PC-3 (cell line): ENCODE data around the gene RPS6KA1. TPM values are rescaled to one million over a fixed set of nuclear protein-coding genes. Genes with fewer than 3 reads are reported as not detected.

Experiments used
- ATAC-seq: fragments of 200-7000 bp; cut with Tn5 transposase; 2 replicates; pipeline ENCODE4 v1.9.1; 2020; ENCODE audit warnings: mild to moderate bottlenecking, moderate library complexity
- BruUV-seq: library from RNA; stranded (reverse); fragments of 400-500 nt; replicated peaks from 2 replicates; lab custom pipeline; 2021; lab: Mats Ljungman, UMichigan
- CTCF ChIA-PET: fragments of 300-600 bp; sonication (Branson Sonifier 250); formaldehyde crosslinking; loops from one replicate; lab custom pipeline; 2022; ENCODE audit warnings: antibody characterized with exemption; lab: Charles Lee
- POLR2A ChIA-PET: fragments of 300-600 bp; sonication (Branson Sonifier 250); formaldehyde crosslinking; loops from one replicate; lab custom pipeline; 2022; ENCODE audit warnings: antibody characterized with exemption; ENCODE audit not compliant: unreplicated experiment; lab: Charles Lee
- DNase-seq: peaks from one replicate; pipeline ENCODE4 v3.0.0-alpha.2; 2015
- H2AFZ ChIP-seq: fragments of 300-600 bp; sonication (generic); 2 replicates; pipeline ENCODE4 v1.6.0; 2016; ENCODE audit warnings: antibody characterized with exemption, low read length
- H3F3A ChIP-seq: fragments of 300-600 bp; sonication (generic); one replicate; pipeline ENCODE4 v1.6.0; 2017; ENCODE audit warnings: antibody characterized with exemption, low read length, control low read depth, mild to moderate bottlenecking; ENCODE audit not compliant: unreplicated experiment
- H3K27ac ChIP-seq: fragments of 300-600 bp; sonication (generic); 2 replicates; pipeline ENCODE4 v1.5.1; 2016; ENCODE audit warnings: mild to moderate bottlenecking, low read length
- H3K27me3 ChIP-seq: fragments of 300-600 bp; sonication (generic); 2 replicates; pipeline ENCODE4 v1.6.1; 2016; ENCODE audit warnings: low read length, mixed read lengths
- H3K36me3 ChIP-seq: fragments of 300-600 bp; sonication (generic); 2 replicates; pipeline ENCODE4 v1.6.1; 2016; ENCODE audit warnings: low read depth, mixed run types, low read length, mixed read lengths
- H3K4me1 ChIP-seq: fragments of 300-600 bp; sonication (generic); 2 replicates; pipeline ENCODE4 v1.5.1; 2016; ENCODE audit warnings: low read length; ENCODE audit not compliant: insufficient read depth
- H3K4me2 ChIP-seq: fragments of 300-600 bp; sonication (generic); 2 replicates; pipeline ENCODE4 v1.6.0; 2016; ENCODE audit warnings: low read length
- H3K4me3 ChIP-seq: fragments of 300-600 bp; sonication (generic); 2 replicates; pipeline ENCODE4 v1.5.1; 2016; ENCODE audit warnings: mild to moderate bottlenecking, low read length, mixed read lengths
- H3K79me2 ChIP-seq: fragments of 300-600 bp; sonication (generic); 2 replicates; pipeline ENCODE4 v1.6.1; 2017; ENCODE audit warnings: low read length, mixed read lengths
- H3K9ac ChIP-seq: fragments of 300-600 bp; sonication (generic); 2 replicates; pipeline ENCODE4 v1.6.0; 2016; ENCODE audit warnings: mild to moderate bottlenecking, low read length
- H3K9me2 ChIP-seq: fragments of 300-600 bp; sonication (generic); replicated peaks from 2 replicates; pipeline ENCODE4 v1.6.1; 2016; ENCODE audit warnings: mixed run types, low read length, mixed read lengths
- H3K9me3 ChIP-seq: fragments of 300-600 bp; sonication (generic); 2 replicates; pipeline ENCODE4 v1.6.1; 2016; ENCODE audit warnings: low read length, mixed read lengths
- H4K20me1 ChIP-seq: fragments of 300-600 bp; sonication (generic); 2 replicates; pipeline ENCODE4 v1.6.1; 2016; ENCODE audit warnings: low read length, mixed read lengths
- CTCF ChIP-seq: fragments of 300-600 bp; sonication (generic); conservative IDR thresholded peaks from 2 replicates; pipeline ENCODE4 v1.5.1; 2017; ENCODE audit warnings: antibody characterized with exemption, low read depth, mild to moderate bottlenecking, low read length
- EZH2 ChIP-seq: fragments of 300-600 bp; sonication (generic); IDR thresholded peaks from one replicate; pipeline ENCODE4 v1.6.1; 2017; ENCODE audit warnings: antibody characterized with exemption, mild to moderate bottlenecking, low read length; ENCODE audit not compliant: unreplicated experiment
- EZH2phosphoT487 ChIP-seq: fragments of 300-600 bp; sonication (generic); IDR thresholded peaks from 2 replicates; pipeline ENCODE4 v1.6.1; 2018; ENCODE audit warnings: mild to moderate bottlenecking, antibody characterized with exemption, low read length, borderline replicate concordance
- intact Hi-C: fragments of 100-400 bp; cut with micrococcal nuclease; formaldehyde crosslinking; loops from 2 replicates; pipeline ENCODE4 v1.9.0; 2023
- total RNA-seq: library from RNA; depleted of rRNA; stranded (reverse); fragments of >200 nt; gene quantifications from 2 replicates; pipeline ENCODE4 v1.2.3, GENCODE V29; 2014

The RPS6KA1 gene
- total RNA-seq, 1 experiment from 2014 or later, result 98.2 TPM

GRCh38 chr1:26524181-26524580, 5.4 kb upstream of the RPS6KA1 start:
- H2AFZ ChIP-seq, result peak overlapping the region; percentile 27
- H3K27ac ChIP-seq, result peak overlapping the region; percentile 79
- peak overlapping the region; percentile 52 for H3K4me2 ChIP-seq
- intact Hi-C loops, result no loop called here
- H3K79me2 ChIP-seq, result no peaks in the 10 kb centered on the region
- TF ChIP-seq EZH2, result no peak
- no peak for TF ChIP-seq CTCF
- no peak for TF ChIP-seq EZH2phosphoT487
- H3K9ac ChIP-seq, result peak overlapping the region; percentile 32; the same call in 1 of the 2 replicates
- peak; percentile 89 for DNase-seq
- peaks cover 15% of the 10 kb centered on the region for H3K4me1 ChIP-seq
- no TSS peak for BruUV-seq
- CTCF ChIA-PET, result no interaction called here
- no peaks in the 10 kb centered on the region for H3K9me2 ChIP-seq
- H3K36me3 ChIP-seq, result no peaks in the 10 kb centered on the region
- ATAC-seq, result peak; percentile 89
- H3K27me3 ChIP-seq, result no peaks in the 10 kb centered on the region
- POLR2A ChIA-PET, result no interaction called here
- H3K9me3 ChIP-seq, result no peaks in the 10 kb centered on the region
- H3F3A ChIP-seq, result no peaks in the 10 kb centered on the region
- no peak overlapping the region; the same call in 1 of the 2 replicates for H3K4me3 ChIP-seq
- H4K20me1 ChIP-seq, result no peaks in the 10 kb centered on the region

- Histone ChIP-seq H3K4me3 (no peak overlapping the region), H4K20me1 (0 out of 2 replicates have a peak, but pooled peaks cover 2% of the 10 kb centered on the region), H3K27ac (no peak overlapping the region), H3K9ac (no peak overlapping the region), H3K4me1 (peaks cover 22% of the 10 kb centered on the region), H3K9me2 (no peaks in the 10 kb centered on the region), H2AFZ (no peak overlapping the region), H3F3A (no peaks in the 10 kb centered on the region), H3K36me3 (no peaks in the 10 kb centered on the region), H3K27me3 (no peaks in the 10 kb centered on the region), H3K4me2 (no peak overlapping the region), H3K9me3 (no peaks in the 10 kb centered on the region), H3K79me2 (peaks cover 13% of the 10 kb centered on the region)
- POLR2A ChIA-PET, result no interaction called here
- CTCF ChIA-PET, result no interaction called here
- intact Hi-C loops, result no loop called here
- no peak for DNase-seq
- no peak for ATAC-seq
- no TSS peak for BruUV-seq
- TF ChIP-seq EZH2 (no peak), CTCF (no peak), EZH2phosphoT487 (no peak)
Observed at GRCh38 chr1:26526287-26526686, 3.3 kb upstream of the RPS6KA1 start.

GRCh38 chr1:26529405-26529654, 231 bp upstream of the RPS6KA1 start:
- no peaks in the 10 kb centered on the region for H3K36me3 ChIP-seq
- intact Hi-C loops, result no loop called here
- H3K9me3 ChIP-seq, result no peaks in the 10 kb centered on the region
- H4K20me1 ChIP-seq, result 0 out of 2 replicates have a peak, but pooled peaks cover 2% of the 10 kb centered on the region
- peak overlapping the region; percentile 70 for H3K4me3 ChIP-seq
- peaks cover 43% of the 10 kb centered on the region for H3K79me2 ChIP-seq
- peaks cover 26% of the 10 kb centered on the region for H3K4me1 ChIP-seq
- H3F3A ChIP-seq, result no peaks in the 10 kb centered on the region
- H3K4me2 ChIP-seq, result peak overlapping the region; percentile 84
- ChIA-PET POLR2A (interaction anchor here (0.7 to 1.0 kb wide), 3 partner anchors 29 to 360 kb away, joined by 3 to 6 read pairs (median 3); no protein-coding TSS in a partner anchor), CTCF (interaction anchor here (1.7 to 2.7 kb wide), 2 partner anchors 9 to 29 kb away, joined by 8 to 22 read pairs; no protein-coding TSS in a partner anchor)
- no TSS peak for BruUV-seq
- DNase-seq (no peak), ATAC-seq (peak; percentile 8)
- H2AFZ ChIP-seq, result peak overlapping the region; percentile 95
- H3K27me3 ChIP-seq, result no peaks in the 10 kb centered on the region
- no peaks in the 10 kb centered on the region for H3K9me2 ChIP-seq
- H3K9ac ChIP-seq, result peak overlapping the region; percentile 44
- TF ChIP-seq EZH2phosphoT487 (no peak), CTCF (no peak), EZH2 (no peak)
- H3K27ac ChIP-seq, result no peak overlapping the region
